Activated CD4-positive, alpha-beta T cell treated with anti-CD3 and anti-CD28 coated beads for 48 hours (primary cell): ENCODE data around the gene CORO2B.
A peak's percentile ranks its signal among the peaks of the same experiment; 100 is the strongest.

Experiments used
- DNase-seq: peaks from one replicate; pipeline ENCODE4 v3.0.0-alpha.2; 2020

Gene CORO2B

DNA sequence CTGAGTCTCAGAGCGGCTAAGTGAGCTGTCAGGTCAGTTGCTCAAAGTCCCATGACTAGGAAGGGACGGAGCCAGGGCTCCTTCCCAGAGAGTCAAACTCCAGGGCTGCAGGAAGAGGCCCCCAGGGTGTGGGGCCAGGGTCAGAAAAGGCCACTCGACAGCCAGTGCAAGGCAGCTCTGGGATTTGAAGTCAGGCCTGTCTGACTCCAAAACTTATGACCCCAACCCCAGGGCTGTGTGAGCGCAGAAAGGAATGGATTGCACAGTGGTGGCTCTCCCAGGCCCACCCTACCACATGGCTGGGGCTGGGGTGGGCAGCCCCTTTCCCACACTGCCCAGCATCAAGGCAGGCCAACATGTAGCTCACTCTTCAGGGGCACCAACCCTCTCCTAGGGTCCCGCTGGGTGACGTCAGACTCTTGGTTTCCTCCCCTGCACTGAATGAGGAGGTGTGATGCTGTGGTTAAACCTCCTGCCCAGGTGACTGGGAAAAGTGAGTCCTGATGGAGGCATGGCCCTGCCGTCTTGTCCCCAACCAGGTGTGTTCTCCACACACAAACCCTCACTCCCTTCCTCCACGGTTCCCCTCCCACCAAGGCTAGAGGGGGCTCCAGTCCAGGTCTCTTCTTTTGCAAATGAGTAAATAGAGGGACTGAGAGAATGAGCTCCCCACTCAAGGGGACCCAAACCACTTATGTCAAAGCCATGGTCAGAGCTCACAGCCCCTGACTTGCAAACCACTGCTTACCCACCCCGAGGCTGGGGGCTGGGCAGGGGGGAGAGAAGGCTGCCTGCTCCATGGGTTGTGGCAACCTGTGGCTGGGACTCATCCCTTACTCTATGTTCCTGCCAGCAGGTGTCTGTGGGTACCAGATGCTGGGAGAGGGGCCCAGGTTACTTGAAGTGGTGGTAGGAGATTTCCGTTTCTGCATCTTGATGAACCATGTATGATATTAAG, 23.8 kb upstream of the CORO2B start:
- DNase-seq, result no peak

DNA sequence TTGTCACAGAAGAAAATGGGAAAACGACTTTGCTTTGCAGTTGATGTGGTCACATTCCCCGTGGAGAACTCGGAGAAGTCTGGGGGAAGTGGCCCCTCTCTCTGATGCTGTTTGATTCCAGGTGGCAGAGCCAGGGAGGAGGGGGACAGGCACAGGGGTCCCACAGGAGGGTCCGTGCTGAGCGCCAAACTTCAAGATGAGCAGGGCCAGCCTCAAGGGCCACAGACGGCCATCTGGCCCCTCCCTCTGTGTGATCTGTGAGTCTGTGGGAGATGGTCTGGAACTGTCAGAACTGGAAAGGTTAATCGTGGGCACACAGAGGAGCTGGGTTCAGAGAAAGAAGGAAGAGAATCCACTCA, 23.1 kb upstream of the CORO2B start:
- no peak for DNase-seq

DNA sequence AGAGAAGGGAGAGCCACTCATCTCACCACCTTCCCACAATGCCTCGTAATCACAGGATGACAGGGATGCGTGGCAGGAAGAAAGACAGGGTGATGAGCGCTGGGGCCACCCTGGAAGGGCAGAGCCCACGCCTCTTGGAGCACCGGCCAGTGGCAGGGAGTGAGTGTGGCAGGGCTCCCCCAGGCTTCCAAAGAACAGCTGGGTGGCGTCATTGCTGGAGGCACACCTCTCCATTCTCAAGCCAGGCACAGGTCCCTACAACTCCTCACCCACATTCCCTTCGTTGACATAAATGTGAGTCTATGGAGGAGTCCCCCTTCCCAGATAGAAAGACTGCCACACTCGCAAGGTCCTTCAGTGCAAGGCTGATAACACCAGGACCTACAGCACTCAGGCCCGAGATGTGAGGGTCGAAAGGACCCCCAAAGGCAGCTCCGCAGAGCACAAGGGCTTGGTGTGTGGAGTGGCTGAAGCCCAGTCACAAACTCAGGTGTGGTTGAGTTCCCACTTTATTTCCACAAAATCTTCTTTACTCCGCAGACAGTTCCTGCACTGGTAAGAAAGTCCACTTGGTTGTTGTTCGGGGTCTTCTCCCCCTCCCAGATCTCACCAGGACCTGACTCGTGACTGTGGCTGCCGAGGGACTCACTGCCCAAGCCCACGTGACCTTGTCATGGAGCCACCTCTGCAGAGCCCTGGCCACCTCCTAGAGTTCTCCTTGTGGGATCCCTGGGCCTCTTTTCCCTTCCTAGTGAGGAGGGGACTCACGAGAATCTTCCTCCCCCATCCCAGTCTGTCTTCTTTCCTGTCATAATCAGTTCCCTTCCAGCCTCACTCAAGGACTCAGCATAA, 22.4 kb upstream of the CORO2B start:
- DNase-seq, result no peak

DNA sequence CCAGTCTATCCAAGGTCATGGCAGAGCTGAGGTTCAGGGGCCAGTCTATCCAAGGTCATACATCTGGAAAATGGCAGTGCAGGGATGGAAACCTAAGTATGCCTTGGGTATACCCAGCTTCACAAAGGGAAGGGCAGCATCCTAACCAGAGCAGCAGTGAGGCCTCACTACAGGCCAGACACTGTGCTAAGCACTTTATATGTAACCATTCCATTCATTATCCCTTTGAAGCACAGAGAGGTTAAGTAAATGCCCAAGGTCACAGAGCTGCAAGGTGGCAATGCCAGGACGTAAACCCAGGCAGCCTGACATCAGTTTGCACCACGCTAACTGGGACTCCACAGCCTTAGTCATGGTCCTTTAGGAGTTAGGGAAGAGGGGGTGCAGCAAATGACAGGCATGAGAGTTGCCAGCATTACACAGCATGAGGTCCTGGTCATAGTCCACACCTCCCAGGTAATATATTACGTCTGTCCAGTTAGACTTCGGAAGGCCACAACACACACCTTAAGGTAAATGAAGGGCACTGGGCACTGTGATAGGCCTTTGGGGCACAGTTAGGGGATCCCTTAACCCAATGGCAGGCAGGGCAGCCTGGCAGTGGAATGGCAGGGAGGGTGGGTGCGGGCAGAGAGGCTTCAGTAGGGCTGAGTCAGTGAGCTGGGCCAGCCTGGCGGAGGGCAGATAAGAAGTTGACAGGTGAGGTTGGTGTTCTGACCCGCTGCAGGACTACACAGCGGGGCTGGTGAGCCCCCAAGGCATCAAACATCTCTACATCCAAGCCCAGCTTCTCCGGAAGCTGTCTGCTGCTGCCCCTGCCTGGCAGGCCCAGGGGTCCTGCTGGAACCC, 21.1 kb upstream of the CORO2B start:
- no peak for DNase-seq

DNA sequence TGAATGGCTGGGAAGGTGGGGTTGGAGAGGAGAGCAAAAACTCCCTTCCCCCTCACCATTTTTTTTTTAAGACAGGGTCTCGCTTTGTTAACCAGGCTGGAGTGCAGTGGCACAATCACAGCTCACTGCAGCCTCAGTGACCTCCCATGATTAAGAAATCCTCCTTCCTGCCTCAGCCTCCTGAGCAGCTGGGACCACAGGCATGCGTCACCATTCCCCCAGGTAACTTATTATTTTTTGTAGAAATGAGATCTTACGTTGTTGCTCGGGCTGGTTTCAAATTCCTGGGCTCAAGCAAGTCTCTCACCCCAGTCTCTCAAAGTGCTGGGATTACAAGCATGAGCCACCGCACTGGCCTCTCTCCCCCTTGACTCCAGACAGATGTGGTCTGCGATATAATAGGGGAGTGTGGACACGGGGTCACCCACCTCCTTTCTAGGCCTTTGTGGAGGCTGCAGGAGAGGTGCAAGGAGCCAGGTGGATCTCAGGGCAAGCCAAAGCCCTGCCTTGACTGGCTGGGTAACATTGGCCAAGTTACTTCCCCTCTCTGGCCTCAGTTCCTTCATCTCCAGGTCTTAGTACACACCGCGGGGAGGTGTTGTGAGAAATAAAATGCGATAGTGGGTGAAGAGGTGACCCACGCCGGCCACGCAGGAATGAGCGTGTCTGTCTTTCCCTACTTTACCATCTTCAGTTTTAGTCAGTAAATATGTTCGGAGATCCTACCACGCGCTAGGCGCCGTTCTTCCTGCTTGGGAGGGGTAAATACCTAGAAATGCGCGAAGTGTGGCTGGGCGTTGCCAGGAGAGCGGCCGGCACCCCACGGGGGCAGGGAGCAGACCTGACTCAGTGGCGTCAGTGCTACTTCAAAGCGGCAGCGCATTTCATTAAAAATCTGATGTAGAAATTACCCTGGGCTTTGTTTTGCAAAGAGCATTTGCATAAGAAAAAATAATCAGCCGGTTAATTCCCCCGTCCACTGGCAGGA, 20.2 kb upstream of the CORO2B start:
- DNase-seq, result no peak

DNA sequence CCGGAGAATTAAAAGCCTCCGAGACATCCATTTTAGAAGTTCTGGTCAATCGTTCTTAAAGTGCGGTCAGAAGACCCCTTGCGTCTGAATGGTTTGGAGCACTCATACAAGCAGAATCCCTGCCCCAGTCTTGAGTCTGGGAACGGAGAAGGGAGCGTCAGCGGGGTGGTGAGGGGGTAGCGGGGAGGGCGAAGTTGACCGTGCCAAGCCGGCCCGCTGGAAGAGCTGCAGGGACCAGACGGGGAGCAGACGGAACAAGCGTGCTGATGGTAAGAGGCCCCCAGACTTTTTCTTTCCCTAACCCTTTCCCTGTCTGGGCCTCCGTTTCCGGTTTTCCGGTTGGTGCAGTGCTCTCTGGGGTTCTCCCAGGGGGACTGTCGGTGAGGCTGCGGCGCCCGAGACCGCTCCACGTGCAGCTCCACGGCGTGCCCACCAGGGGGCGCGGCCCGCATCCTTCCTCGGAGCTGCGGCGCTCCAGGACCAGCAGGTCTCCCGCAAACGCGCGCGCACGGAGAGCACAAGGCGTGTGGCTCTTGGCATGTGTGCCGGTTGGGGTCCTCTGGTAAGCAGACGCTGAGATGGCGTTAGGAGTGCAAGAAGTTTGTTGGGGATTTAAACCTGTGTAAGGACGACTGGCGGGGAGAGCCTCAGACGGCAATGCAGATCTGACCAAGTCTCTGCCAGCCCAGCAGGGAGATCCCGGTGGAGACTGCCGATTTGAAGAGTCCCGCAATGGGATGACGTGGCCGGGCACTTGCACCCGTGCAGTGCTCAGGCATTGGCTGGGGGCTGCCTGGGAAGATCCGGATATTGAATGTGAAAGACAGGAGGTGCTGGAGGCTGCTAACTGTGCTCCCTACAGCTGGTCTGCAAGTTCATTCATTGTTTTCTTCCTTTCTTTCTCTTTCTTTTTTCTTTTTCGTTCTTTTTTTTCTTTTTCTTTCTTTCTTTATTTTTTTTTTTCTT, 19.2 kb upstream of the CORO2B start:
- DNase-seq, result peak; percentile 82

DNA sequence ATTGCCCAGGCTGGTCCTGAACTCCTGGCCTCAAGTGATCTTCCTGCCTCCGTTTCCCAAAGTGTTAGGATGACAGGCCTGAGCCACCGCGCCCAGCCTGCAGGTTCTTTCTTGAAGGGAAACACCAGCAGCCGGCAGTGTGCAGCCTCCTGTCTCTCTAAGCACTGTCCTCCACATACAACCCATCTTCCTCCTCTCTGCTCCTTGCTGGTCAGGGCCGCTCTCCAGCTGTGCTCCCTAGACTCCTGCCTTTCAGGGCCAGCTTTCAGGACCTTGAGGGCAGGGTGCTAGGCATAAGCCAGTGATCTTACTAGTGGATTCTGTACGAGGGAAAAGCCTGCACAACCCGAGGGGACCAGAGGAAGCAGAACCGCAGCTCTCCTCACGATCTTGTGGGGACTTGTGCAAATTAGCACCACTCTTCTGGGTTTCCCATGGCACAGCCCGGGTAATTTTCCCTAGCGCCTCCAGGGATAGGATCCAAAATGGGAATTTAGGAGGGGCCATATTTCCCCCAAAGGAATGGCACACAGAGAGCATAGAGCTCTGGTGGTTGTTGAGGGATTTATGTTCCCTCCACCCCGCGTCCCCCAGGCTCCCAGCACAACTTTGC, 18.2 kb upstream of the CORO2B start:
- no peak for DNase-seq

DNA sequence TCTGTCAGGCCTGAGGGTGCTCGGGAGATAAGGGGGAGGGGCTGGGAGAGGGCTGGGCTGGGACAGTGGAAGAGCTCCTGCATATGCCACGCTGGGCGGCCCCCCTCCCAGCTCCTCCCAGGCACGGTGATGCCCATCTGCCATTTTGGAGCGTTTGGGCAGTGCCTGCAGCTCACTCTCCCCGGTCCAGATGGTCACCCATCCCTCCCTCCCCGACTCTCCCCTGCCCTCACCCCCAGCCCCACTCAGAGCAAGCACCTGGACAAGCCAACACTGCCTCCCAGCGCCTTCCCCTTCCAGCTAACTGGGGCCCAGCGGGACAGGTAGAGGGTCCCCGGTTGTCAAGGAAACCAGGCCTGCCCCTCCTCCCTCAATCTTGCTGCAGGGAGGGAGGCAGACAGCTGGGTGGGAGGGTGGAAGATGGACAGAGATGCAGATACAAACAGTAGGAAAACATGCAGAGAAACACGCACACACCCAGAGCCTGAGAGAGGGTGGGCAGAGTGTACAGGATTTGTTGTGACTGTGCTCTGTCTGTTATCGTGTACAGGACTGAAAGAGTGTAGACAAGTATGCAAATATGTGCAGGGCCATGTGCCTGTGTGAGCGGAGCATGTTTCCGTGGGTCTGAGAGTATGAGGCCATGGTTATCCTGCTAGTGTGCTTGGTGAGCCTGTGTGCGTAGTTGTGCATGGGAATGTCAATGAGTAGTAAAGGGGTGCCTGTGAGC, 17.5 kb upstream of the CORO2B start:
- no peak for DNase-seq

DNA sequence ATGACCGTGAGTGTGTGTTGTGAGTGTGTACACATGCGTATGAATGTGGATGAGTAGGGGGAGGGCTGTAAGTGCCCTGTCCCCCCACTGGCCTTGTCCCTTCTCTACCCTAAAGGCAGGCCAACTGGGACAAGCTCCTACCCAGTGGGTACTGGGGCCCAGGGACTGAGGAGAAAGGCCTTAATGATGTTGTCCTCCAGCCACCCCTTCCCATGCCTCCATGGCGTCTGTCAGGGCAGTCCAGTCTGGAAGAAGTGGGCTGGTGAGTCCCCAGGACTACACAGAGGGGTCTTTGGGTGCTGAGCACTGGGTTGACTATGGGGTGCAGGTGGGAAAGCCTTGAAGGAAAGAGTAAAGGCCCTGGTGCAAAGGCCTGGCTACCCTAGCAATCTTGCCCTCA, 16.9 kb upstream of the CORO2B start:
- DNase-seq, result no peak

DNA sequence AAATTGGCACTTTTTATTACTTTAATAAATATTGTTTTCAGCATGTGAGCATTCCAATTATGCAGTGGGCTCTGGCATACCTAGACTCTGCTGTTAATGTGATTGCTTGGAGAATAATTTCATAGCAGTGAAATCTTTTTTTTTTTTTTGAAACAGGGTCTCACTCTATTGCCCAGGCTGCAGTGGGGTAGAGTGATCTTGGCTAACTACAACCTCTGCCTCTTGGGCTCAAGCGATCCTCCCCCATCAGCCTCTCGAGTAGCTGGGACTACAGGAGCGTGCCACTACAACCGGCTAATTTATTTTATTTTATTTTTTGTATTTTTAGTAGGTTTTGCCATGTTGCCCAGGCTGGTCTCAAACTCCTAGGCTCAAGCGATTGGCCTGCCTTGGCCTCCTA, 14.6 kb upstream of the CORO2B start:
- no peak for DNase-seq

DNA sequence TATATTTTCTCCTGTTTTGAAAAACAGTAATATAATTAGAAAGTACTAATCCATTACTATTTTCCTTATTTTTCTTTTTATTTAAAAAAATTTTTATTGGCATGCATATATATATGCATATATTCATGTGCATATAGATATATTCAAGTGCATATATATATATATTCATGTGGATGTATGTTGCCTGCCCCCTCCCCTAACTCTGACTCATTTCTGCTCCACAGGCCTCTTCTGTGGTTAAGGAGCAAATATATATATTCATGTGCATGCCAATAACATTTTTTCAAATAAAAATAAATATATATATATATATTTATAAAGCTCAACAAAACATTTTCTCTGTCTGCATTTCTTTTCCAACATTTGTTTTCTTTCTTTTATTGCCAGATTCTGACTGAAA, 13.6 kb upstream of the CORO2B start:
- DNase-seq, result no peak

DNA sequence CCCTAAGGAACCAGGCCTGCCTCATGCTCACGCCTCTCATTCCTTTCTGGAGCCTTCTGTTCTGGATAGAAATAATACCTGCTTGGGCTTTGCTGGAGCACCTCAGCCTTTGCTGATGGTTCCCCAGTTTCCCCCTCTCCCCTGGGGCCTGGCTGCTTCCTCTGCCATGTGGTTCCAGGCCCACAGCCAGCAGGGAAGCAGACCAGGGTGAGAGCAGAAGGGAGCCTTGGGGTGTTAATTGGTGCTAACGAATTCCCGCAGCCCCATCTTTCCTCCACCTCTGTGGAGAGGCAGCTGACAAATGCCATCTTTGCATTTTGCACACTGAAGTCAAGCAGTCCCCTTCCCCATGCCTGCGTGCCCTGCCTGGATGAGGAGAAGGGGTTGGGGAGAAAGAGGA, 13.1 kb upstream of the CORO2B start:
- no peak for DNase-seq

DNA sequence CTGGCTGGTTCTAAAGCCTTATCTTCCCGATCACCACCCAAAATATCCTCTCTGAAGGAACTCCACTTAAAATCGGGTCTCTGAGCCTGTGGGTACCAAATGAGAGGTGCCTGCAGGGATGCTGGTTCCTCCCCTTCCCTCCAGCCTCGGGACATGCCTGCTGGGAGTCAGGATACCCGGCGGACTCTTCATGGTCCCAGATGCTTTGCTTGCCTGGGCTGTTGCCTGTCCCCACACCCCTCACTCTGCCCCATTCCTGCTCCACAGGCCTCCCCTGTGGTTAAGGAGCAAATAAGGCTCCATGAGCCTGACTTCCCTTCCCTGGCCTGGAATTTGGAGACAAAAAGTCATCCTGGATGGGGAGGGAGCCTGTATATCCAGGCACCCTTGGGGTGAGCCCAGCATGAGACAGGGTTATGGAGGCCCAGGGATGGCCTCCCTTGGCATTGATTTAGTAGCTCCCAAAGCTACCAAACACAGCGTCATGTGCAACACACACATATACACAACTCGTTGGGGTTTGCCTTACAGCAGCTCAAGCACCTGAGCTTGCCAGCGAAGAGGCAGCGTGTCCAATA, 12.3 kb upstream of the CORO2B start:
- no peak for DNase-seq

DNA sequence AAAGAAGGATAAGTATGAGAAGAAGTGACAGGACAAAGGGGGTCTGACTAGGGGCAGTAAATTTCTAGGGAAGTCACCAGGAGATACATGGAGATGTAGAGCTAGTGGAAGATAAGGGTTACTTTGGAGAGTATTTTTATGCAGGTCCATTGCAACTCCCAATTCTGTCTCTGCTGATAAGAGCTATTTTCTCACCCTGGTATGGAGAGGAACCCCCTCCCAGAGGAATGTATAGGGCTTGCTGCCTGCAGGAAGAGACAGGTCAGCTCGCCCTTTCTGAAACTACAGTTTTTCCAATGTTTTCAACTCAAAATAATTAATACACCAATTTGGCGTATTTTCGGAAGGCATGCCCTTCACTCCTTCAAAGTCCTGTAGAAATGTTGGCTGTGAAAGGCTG, 11.4 kb upstream of the CORO2B start:
- DNase-seq, result no peak

DNA sequence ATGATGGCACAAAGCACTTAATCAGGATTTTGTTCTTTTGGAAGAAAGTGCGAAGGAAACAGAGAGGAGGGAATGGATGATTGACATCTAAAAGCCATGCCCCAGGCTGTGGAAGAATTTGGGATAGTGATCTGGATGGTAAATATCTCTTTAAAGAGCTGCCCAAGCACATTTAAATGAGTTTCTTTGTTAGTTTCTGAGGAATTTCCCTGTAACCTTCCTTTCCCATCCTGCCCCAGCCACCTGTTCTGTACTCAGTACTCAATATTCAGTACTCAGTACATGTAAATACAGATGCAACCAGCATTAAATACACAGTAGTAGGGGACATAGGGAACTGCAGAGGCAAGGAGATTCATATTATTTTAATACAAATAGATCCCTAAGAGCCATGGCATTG, 7.8 kb upstream of the CORO2B start:
- DNase-seq, result no peak

DNA sequence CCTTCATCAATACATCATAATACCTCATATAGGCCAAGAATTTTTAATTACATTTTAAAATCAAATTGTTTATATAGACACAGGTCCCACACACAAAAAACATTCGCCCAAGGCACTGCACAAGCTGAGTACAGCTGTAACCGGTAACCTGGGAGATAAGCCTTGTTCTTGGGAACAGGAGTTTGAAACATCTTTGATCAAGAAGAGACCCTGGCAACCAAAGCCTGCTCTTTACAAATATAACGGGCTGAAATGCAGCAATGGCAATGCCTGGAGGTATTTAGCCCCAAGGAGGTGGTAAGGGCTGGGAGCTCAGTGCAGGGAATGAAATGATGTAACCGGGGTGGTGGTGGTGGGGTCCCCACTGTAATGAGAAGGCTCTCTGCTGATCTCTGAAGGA, 7.2 kb upstream of the CORO2B start:
- no peak for DNase-seq

DNA sequence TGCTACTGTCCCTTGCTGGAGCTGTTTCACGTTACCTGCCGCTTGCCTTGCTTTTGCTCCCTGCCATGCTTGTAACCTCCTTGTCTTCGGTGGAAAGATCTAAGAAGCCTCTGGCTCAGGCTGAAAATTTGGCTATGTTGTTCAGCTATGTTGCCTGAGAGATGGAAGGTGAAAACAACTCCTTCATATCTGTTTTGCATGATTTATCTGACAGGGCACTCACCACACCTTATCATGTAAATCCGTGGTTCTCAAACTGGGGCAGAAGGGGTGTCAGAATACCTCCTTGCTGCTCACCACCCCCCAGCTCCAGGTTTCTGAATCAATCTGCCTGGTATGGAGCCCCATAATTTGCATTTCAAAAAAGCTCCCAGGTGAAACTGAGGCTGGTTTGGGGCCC, 6.5 kb upstream of the CORO2B start:
- no peak for DNase-seq

DNA sequence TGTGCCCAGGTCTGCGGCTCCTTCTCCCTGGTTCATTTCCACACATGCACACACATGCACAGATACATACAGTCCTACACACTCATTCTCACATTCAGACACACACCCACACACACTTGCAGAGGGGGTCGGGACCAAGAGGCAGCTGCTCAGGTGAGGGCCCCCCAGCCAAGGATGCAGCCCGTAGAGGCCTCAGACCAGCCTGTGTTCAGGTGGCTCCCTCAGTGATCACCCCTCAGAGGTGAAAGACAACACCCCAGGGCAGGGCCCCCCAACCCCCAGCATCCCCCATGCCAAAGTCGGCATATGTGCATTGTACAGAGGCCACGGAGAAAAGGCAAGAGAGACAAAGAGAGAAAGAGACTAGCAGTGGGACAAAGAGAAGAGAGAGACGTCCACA, 5.9 kb upstream of the CORO2B start:
- DNase-seq, result no peak

DNA sequence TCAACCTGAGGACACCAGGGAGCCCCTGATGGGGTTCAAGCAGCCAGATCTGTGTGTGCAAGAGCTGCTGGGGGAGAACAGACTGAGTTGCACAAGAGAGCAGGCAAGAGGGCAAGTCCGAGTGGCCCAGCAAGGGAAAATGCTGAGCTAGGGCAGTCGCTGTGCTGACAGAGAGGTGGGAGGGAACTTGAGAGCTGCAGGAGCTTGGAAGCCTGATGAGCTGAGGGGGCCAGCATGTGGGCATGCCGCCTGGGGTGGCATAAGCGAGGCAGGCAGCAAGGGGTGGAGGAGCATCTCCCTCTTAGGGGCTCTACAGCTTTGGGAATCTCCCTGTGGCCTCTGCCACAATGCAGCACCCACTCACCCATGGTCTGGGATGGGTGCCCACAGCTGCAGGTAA, 4.7 kb upstream of the CORO2B start:
- no peak for DNase-seq
